ENCODE measurements around the gene SLAMF1. TPM values are rescaled to one million over a fixed set of nuclear protein-coding genes. Genes with fewer than 3 reads are reported as not detected.
"Not testable (repeated sequence)": the region's sequence is repeated elsewhere in the genome, so short reads cannot be mapped to it uniquely, and the experiment has no call there.

SLAMF1 gene
- total RNA-seq, 1 experiment from 2014 or later = 0.30 TPM

DNA sequence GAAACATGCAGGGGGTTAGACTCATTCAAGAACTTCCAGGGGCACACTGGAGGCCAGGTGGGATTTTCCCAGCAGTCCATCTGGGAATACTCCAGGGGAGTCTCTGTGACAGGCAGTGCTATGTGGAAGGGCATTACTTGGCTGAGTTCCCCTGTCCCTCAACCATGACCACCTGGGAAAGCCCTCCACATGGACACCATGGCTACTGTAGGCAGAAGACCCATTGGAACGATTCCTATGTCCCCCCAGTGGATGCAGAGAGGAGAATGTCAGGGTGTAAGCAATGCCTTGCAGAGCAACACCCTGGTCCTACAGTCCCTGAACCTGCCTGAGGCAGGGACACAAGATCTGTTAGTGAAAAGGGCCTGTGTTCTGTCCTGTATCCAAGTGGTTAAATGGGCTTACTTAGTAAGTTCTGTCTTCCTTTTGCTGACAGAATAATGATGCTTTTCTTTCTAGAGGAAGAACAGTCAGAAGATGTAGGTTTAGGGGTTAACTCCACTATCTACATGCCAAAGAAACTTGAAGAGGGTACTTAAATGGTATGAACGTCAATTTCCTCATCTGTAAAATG is 13.4 kb downstream of the SLAMF1 start:
- no peak for DNase-seq
- H3K9ac ChIP-seq (ENCODE audit: low read length) = no peak overlapping the region
- no peak overlapping the region for H2AFZ ChIP-seq (ENCODE audit: low read length)
- H3K36me3 ChIP-seq (ENCODE audit: insufficient read depth, low read length) = no peaks in the 10 kb centered on the region
- H3K9me2 ChIP-seq (replicated peaks; ENCODE audit: insufficient read depth, low read length) = no peaks in the 10 kb centered on the region
- no peaks in the 10 kb centered on the region for H3K79me2 ChIP-seq (ENCODE audit: low read length)
- H3K4me1 ChIP-seq (ENCODE audit: low read length) = 0 out of 2 replicates have a peak, but pooled peaks cover 5% of the 10 kb centered on the region
- no peaks in the 10 kb centered on the region for H3K9me3 ChIP-seq (ENCODE audit: low read length)
- no peak overlapping the region for H3K4me3 ChIP-seq (ENCODE audit: low read length)
- H3K4me2 ChIP-seq (ENCODE audit: low read depth, low read length, poor library complexity, severe bottlenecking) = no peak overlapping the region
- H3K27ac ChIP-seq (ENCODE audit: low read length) = no peak overlapping the region
- no peaks in the 10 kb centered on the region for H4K20me1 ChIP-seq (ENCODE audit: insufficient read depth, low read depth, low read length)
- no peaks in the 10 kb centered on the region for H3K27me3 ChIP-seq (ENCODE audit: low read length)

DNA sequence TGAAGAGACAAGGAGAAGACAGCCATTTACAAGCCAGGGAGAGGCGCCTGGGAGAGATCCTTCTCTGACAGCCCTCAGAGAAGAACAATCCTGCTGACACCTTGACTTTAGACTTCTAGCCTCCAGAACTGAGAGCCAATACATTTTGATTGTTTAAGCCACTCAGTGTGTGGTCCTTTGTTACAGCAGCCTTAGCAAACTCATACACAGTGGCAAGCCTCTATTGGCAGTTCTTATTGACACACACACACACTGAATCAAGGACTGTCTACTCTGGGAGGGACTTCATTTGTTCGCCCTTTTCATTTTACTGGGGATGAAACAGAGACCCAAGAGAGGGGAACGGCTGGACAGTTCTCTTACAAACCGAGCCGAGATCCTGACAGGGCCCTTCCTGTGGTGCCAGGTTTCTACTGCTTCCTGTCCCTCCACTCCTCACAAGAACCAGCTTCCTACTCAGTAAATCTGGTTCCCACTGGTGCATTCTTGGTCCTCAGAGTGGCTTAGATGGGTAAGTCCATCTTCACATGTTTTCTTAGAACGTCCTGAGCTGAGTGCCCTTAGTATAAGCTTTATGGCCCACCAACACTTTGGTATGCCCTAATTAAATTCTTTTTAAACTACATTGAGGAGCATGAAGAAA is 14.7 kb downstream of the SLAMF1 start:
- no peaks in the 10 kb centered on the region for H3K9me3 ChIP-seq (ENCODE audit: low read length)
- no peaks in the 10 kb centered on the region for H3K9me2 ChIP-seq (replicated peaks; ENCODE audit: insufficient read depth, low read length)
- no peak overlapping the region for H3K9ac ChIP-seq (ENCODE audit: low read length)
- no peaks in the 10 kb centered on the region for H3K36me3 ChIP-seq (ENCODE audit: insufficient read depth, low read length)
- no peaks in the 10 kb centered on the region for H3K79me2 ChIP-seq (ENCODE audit: low read length)
- H3K4me1 ChIP-seq (ENCODE audit: low read length) = peaks cover 6% of the 10 kb centered on the region; the same call in 1 of the 2 replicates
- no peak overlapping the region for H3K27ac ChIP-seq (ENCODE audit: low read length)
- no peak overlapping the region; the same call in 1 of the 2 replicates for H2AFZ ChIP-seq (ENCODE audit: low read length)
- no peak overlapping the region for H3K4me3 ChIP-seq (ENCODE audit: low read length)
- H3K4me2 ChIP-seq (ENCODE audit: low read depth, low read length, poor library complexity, severe bottlenecking) = no peak overlapping the region
- no peaks in the 10 kb centered on the region for H4K20me1 ChIP-seq (ENCODE audit: insufficient read depth, low read depth, low read length)
- no peak for DNase-seq
- no peaks in the 10 kb centered on the region for H3K27me3 ChIP-seq (ENCODE audit: low read length)

DNA sequence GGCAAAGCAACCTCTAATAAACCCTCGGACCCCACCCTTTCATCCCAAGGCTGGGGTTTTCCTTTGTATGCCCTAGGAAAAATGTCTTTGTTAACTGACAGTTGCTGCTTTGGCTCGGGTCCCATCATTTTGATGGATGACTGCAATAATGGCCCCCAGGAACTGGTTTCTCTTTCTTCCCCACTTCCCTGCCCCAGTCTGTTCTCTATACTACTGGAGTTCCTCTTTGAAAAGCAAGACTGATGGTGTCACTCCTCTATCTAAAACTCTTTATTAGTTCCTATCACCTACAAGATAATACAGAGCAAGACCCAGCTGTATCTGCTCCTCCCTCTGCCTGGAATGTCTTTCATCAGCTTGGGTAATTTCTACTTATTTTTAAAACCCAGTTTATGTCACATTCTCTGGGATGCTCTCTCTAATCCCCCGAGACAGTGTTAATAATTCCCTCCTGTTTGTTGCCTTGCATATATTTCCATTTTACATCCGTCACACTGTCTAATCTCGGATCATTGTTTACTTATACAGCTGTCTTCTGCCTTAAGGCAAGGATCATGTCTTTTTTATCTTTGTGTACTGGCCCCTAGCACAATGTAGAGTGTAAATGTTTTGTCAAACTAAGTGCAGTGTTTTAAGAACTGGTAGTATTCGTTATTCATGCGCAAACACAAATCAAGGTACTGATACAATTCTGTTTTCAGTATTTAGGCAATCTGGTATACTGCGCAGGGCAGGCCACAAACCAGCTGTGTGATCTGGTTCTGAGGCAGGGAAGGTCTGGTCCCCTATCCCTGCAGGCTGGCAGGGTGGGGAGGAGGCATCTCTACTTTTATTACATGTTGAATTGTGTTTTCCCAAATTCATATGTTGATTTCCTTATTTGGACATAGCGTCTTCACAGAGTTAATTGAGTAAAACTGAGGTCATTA is 16.1 kb downstream of the SLAMF1 start:
- Histone ChIP-seq H4K20me1 (ENCODE audit: insufficient read depth, low read depth, low read length) (no peaks in the 10 kb centered on the region), H3K9me2 (replicated peaks; ENCODE audit: insufficient read depth, low read length) (no peaks in the 10 kb centered on the region), H3K4me1 (ENCODE audit: low read length) (peaks cover 16% of the 10 kb centered on the region), H3K4me2 (ENCODE audit: low read depth, low read length, poor library complexity, severe bottlenecking) (no peak overlapping the region), H3K27ac (ENCODE audit: low read length) (no peak overlapping the region), H3K9ac (ENCODE audit: low read length) (no peak overlapping the region), H3K9me3 (ENCODE audit: low read length) (no peaks in the 10 kb centered on the region), H3K4me3 (ENCODE audit: low read length) (no peak overlapping the region), H3K27me3 (ENCODE audit: low read length) (no peaks in the 10 kb centered on the region), H3K36me3 (ENCODE audit: insufficient read depth, low read length) (no peaks in the 10 kb centered on the region), H2AFZ (ENCODE audit: low read length) (no peak overlapping the region), H3K79me2 (ENCODE audit: low read length) (no peaks in the 10 kb centered on the region)
- DNase-seq = no peak

DNA sequence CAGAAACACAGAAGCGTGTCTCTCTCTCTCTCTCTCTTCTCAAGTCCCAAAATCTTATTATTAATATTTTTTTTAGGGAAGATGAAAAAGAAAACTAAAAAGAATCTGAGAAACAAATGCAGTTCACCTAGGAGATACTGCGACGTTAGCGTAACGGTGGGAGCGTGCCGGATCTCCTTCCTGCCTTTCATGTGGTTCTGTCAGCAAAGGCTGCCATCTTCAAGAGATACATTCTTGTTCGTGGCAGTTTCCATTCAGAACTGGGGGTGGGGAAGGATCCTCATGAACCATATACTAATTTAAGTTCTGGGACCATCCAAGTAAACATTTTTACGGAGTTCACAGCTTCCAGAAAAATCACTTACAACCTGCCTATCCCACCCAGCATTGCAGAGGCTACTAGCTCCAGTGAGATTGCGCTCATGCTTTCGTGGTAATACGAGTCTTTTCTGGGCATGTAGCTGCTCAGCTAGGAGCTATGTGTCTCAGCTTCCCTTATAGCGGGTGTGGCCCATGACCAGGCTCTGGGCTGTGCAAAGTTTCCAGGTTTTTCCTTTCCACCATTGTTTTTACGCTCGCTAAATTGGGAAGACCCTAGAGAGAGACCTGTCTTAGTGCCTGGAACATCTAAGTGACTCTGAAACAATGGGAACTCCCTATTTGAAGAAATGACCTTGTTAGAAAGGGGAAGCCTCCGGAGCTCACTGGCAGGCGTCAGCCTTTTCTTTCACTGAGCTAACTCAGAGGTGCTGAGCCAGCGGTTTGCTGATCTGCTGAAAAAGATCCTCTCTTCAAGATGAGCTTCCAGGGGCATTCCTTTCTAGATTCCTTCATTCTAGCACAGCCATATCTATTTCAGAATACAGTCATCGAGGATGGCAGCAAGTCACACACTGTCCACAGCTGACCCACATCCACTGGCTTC is 17.3 kb downstream of the SLAMF1 start:
- H4K20me1 ChIP-seq (ENCODE audit: insufficient read depth, low read depth, low read length) = no peaks in the 10 kb centered on the region
- H3K4me2 ChIP-seq (ENCODE audit: low read depth, low read length, poor library complexity, severe bottlenecking) = no peak overlapping the region
- no peaks in the 10 kb centered on the region for H3K9me2 ChIP-seq (replicated peaks; ENCODE audit: insufficient read depth, low read length)
- no peak overlapping the region for H2AFZ ChIP-seq (ENCODE audit: low read length)
- H3K79me2 ChIP-seq (ENCODE audit: low read length) = no peaks in the 10 kb centered on the region
- H3K4me1 ChIP-seq (ENCODE audit: low read length) = peaks cover 29% of the 10 kb centered on the region
- H3K36me3 ChIP-seq (ENCODE audit: insufficient read depth, low read length) = no peaks in the 10 kb centered on the region
- H3K27me3 ChIP-seq (ENCODE audit: low read length) = no peaks in the 10 kb centered on the region
- H3K4me3 ChIP-seq (ENCODE audit: low read length) = no peak overlapping the region
- no peaks in the 10 kb centered on the region for H3K9me3 ChIP-seq (ENCODE audit: low read length)
- DNase-seq = no peak
- no peak overlapping the region for H3K27ac ChIP-seq (ENCODE audit: low read length)
- H3K9ac ChIP-seq (ENCODE audit: low read length) = no peak overlapping the region

DNA sequence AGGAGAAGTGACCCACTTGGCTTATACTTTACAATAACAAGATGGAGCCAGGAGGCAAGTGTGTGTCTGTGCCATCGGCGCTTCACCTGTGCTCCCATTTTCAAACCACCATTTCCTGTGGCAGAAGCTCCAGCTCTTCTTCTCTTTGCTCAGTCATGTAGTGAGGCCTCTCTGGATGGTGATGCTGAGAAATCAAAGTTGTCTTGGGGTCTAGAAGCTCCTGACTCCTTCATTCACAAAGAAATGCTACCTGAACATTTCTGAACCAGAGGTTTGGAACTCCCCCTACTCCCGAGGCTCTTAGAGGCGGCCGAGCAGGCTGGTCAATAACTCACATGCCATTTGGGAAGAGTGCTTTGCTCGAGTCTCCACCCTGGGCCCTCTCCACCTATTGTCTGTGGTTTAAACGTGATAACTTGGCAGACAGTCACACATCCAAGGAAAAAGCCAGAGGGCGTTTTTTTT is 18.0 kb downstream of the SLAMF1 start:
- H3K4me3 ChIP-seq (ENCODE audit: low read length) = no peak overlapping the region
- no peak overlapping the region for H3K27ac ChIP-seq (ENCODE audit: low read length)
- H3K27me3 ChIP-seq (ENCODE audit: low read length) = no peaks in the 10 kb centered on the region
- H3K4me2 ChIP-seq (ENCODE audit: low read depth, low read length, poor library complexity, severe bottlenecking) = no peak overlapping the region
- no peak for DNase-seq
- no peak overlapping the region for H3K9ac ChIP-seq (ENCODE audit: low read length)
- no peaks in the 10 kb centered on the region for H3K9me2 ChIP-seq (replicated peaks; ENCODE audit: insufficient read depth, low read length)
- no peaks in the 10 kb centered on the region for H3K9me3 ChIP-seq (ENCODE audit: low read length)
- no peaks in the 10 kb centered on the region for H4K20me1 ChIP-seq (ENCODE audit: insufficient read depth, low read depth, low read length)
- H3K4me1 ChIP-seq (ENCODE audit: low read length) = peaks cover 36% of the 10 kb centered on the region
- no peaks in the 10 kb centered on the region for H3K36me3 ChIP-seq (ENCODE audit: insufficient read depth, low read length)
- H2AFZ ChIP-seq (ENCODE audit: low read length) = no peak overlapping the region
- no peaks in the 10 kb centered on the region for H3K79me2 ChIP-seq (ENCODE audit: low read length)

DNA sequence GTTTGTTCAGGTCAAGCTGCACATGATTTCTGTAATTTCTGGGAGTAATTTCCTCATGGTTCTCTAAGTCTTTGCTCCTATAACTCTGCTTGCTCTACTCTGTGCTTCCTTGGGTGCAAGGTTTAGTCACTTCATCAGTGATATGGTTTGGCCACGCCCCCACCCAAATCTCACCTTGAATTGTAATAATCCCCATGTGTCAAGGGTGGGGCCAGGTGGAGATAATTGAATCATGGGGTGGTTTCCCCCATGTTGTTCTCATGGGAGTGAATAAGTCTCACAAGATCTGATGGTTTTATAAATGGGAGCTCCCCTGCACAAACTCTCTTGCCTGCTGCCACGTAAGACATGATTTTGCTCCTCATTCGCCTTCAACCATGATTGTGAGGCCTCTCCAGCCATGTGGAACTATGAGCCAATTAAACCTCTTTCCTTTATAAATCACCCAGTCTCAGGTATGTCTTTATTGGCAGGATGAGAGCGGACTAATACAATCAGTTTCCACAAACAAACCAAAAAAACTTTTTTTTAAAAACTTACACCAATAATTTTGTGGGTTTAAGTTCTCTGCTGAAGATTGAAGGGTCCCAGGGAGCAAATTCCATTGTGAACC is 19.1 kb downstream of the SLAMF1 start:
- not testable (repeated sequence) for H3K9ac ChIP-seq (ENCODE audit: low read length); H3K79me2 ChIP-seq (ENCODE audit: low read length); H2AFZ ChIP-seq (ENCODE audit: low read length); H3K4me2 ChIP-seq (ENCODE audit: low read depth, low read length, poor library complexity, severe bottlenecking); H4K20me1 ChIP-seq (ENCODE audit: insufficient read depth, low read depth, low read length); H3K4me3 ChIP-seq (ENCODE audit: low read length); H3K27ac ChIP-seq (ENCODE audit: low read length); H3K9me3 ChIP-seq (ENCODE audit: low read length); H3K36me3 ChIP-seq (ENCODE audit: insufficient read depth, low read length); DNase-seq; H3K27me3 ChIP-seq (ENCODE audit: low read length); H3K9me2 ChIP-seq (replicated peaks; ENCODE audit: insufficient read depth, low read length)
- peaks cover 46% of the 10 kb centered on the region for H3K4me1 ChIP-seq (ENCODE audit: low read length)

DNA sequence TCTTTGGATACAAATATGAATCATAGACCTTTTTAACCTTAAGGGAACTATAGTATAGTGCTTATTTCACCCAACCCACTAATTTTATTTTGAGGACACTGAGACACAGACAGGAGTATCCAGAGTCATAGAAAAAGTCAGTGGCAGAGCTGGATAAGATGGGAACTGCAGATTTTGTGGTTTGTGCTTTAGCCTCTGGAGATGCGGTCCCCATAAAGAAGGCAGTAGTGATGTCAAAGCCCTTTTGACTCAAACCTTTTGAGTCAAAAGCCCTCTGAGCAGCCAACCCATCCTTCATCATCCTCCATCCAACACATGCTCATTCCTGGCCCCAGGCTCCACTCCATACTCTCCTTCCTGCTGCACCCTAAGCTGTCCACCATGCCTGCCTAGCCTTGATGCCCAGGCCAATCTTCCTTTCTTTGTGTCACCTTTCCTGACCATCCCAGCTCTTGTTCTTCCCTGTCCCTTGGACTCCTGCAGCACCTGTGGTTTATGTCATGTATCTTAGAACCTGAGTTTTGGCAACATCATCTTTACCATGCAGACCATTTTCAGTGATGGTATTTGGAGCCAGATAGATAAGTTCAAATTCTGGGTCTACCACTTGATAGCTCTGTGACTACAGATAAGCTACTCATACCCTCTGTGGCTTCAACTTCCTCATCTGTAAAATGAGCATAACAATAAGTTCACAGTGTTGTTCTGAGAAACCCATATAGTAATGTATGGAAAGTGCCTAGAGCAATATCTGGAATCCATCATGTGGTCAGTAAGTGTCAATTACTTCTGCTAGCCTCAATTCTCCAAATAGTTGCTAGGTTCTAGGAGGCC is 20.1 kb downstream of the SLAMF1 start:
- Histone ChIP-seq H3K36me3 (ENCODE audit: insufficient read depth, low read length) (no peaks in the 10 kb centered on the region), H3K9me3 (ENCODE audit: low read length) (no peaks in the 10 kb centered on the region), H3K27ac (ENCODE audit: low read length) (no peak overlapping the region), H3K27me3 (ENCODE audit: low read length) (no peaks in the 10 kb centered on the region), H4K20me1 (ENCODE audit: insufficient read depth, low read depth, low read length) (no peaks in the 10 kb centered on the region), H3K9me2 (replicated peaks; ENCODE audit: insufficient read depth, low read length) (no peaks in the 10 kb centered on the region), H2AFZ (ENCODE audit: low read length) (no peak overlapping the region), H3K4me3 (ENCODE audit: low read length) (no peak overlapping the region), H3K9ac (ENCODE audit: low read length) (no peak overlapping the region), H3K4me2 (ENCODE audit: low read depth, low read length, poor library complexity, severe bottlenecking) (no peak overlapping the region), H3K4me1 (ENCODE audit: low read length) (peaks cover 52% of the 10 kb centered on the region), H3K79me2 (ENCODE audit: low read length) (no peaks in the 10 kb centered on the region)
- DNase-seq = no peak
